HG03469 (cell line): ENCODE measurements around the gene ESPNL.
"Not testable (repeated sequence)": the region's sequence is repeated elsewhere in the genome, so short reads cannot be mapped to it uniquely, and the experiment has no call there.

Experiments used
- ATAC-seq: cut with Tn5 transposase; IDR thresholded peaks from one replicate; pipeline ENCODE4 v1.9.1; 2021; ENCODE audit warnings: mild to moderate bottlenecking, moderate library complexity, moderate number of reproducible peaks; ENCODE audit not compliant: unreplicated experiment

The ESPNL gene

GRCh38 chr2:238108423-238109183 is 8.5 kb downstream of the ESPNL start:
- ATAC-seq = no peak

- no peak for ATAC-seq
Measured at GRCh38 chr2:238113611-238114010, 13.5 kb downstream of the ESPNL start.

GRCh38 chr2:238114331-238114841 is 14.2 kb downstream of the ESPNL start:
- ATAC-seq = no peak

- no peak for ATAC-seq
Measured at GRCh38 chr2:238114851-238115660, 14.9 kb downstream of the ESPNL start.

- ATAC-seq = not testable (repeated sequence)
Measured at GRCh38 chr2:238115709-238116108, 15.6 kb downstream of the ESPNL start.

- no peak for ATAC-seq
Measured at GRCh38 chr2:238116298-238117198, 16.4 kb downstream of the ESPNL start.

DNA sequence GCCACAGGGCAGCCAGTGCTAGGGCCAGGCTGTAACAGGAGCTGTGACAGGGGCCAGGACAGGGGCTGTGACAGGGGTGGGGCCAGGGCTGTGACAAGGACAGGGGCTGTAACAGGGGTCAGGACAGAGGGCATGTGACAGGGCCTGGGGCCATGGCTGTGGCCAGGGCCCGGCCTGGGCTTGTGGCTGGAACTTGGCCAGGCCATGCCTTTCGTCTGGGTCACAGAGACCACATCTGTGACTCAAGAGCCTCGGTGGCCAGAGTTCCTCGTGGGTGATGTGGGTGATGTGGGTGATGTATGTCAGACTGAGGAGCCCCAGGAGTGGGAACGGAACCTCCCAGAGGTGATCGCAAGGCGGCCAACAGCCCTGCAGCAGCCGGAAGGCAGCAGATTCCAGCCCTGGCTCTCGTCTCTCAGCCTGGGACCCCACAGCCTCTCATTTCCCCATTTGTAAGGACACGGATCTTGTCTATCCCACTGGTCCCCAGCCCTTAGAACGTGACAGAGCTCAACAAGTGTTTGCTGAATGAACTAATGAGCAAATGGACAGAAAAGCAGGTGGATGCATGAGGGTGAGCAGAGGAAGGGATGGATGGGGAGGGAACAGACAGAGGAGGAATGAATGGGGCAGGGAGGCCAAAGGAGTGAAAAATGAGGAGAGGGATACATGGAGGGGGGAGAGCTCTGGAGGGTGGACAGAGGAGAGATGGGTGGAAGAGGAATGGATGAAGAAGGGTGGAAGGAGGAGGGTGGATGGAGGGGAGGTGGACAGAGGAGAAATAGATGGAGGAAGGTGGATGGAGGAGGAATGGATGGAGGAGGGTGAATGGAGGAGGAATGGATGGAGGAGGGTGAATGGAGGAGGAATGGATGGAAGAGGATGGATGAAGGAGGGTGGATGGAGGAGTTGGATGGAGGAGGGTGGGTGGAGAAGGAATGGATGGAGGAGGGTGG is 17.3 kb downstream of the ESPNL start:
- no peak for ATAC-seq

DNA sequence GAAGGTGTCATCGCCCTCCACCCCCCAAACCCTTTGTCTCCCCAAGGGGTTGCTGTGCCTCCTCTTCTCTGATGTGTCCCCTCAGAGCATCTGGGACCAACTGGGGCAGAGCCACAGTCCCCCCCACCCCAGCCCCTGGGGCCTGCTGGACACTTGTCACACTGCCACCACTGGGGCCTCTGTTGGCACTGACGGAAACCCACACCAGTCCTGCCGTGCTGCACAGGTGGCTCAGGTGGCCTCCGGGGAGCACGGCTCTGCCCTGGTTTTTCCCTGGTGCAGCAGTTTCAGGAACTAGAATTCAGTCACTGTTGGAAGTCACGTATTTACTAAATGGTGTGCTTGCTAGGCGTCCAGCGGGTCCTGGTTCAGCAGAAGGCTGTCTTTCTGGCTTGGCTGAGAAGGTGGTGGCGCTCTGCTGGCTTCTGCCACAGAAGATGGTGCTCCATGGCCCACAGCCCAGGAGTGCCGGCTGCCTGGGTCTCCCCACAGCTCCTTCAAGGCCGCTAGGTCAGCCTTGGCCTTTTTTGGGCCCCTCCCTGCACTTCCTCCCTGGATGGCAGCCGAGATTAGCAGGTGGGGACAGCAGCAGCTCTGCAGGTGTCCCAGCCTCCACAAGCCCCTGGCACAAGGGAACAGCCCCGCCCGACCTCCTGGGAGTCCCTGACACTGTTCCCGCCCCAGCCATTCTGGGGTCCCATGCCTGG is 19.8 kb downstream of the ESPNL start:
- no peak for ATAC-seq

DNA sequence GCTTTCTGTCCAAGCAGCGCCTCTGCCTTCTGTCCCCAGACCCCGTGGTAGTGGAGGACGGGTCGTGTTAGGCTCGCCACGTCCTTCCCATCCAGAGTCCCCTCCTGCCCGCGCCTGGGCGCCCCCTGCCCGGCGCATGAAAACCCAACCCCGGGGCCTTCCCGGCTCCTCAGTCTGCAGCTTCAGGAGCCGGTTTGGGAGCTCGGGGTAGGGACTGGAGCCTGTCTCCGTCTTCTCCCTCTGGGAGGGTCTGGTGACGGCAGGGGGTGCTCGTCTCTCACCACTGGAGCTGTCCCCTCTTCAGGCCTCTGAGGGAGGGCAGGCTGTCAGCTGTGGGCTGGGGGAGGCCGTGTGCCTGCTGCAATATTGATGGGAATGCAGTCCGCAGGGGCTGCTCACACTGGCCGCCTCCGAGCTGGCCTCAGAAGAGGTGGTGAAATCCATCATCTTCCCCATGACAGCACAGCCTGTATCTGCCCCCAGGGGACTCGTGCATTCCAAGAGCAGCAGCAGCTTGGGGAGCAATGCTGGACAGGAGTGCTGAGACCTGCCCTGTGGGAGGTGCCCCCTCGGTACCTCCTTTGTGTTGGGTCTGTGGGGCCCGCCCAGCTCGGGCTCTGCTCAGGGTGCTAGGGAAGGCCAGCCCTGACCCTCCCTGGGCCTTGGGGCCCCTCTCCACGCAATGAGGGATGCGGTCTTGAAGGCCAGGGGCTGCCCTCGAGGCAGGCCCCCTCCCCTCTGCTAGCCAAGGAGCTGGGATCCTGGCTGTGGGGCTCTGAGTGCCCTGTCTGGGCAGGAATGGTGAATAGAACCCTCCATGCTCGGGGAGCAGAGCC is 20.5 kb downstream of the ESPNL start:
- ATAC-seq = no peak

GRCh38 chr2:238121511-238122286 is 21.6 kb downstream of the ESPNL start:
- no peak for ATAC-seq

- no peak for ATAC-seq
Measured at GRCh38 chr2:238122287-238123217, 22.4 kb downstream of the ESPNL start.

DNA sequence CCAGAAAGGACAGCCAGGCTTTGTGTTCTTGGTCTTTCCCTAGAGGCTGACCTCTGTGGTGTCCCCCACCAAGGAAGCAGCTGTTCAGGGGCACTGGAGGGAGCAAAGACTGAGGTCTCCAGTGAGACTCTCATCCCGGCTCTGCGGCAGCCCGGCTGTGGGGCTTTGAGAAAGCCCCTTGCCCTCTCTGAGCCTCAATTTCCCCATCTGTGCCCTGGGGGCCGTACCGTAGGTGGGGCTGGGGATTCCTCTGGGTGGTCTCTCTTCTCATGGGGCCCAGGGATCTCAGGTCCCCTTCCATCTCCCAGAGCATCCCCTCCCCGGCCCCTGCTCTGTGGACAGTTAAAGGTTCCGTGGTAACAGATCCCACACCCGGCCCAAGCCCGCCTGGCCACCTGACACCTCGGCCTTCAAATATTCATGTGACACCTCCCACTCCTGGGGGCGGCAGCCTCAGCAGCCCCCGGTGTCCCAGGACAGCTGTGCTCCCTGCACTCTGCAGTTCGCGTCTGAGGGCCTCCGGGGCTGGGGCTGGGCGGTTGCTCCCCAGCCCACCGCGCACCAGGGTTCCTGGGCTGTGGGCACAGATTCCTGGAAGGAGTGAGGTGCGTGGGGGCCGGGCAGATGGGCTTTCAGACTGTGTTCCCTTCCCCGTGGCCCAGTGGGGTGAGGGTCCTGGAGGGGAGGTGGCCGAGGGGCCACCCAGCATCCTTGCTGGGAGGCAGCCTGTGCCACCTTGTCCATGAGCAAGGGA is 23.3 kb downstream of the ESPNL start:
- no peak for ATAC-seq

GRCh38 chr2:238123991-238124470 is 23.9 kb downstream of the ESPNL start:
- ATAC-seq = no peak

- ATAC-seq = no peak
Measured at GRCh38 chr2:238124488-238125126, 24.5 kb downstream of the ESPNL start.
